GM23338 (cell line): ENCODE results near the gene PKHD1. TPM values are rescaled to one million over a fixed set of nuclear protein-coding genes. Genes with fewer than 3 reads are reported as not detected.

Source experiments
- ATAC-seq: fragments of 200-7000 bp; cut with Tn5 transposase; 3 replicates; pipeline ENCODE4 v1.9.1; 2020
- DNase-seq: peaks from one replicate; pipeline ENCODE4 v3.0.0-alpha.2; 2015; ENCODE audit warnings: low spot score
- H2AFZ ChIP-seq: fragments of 200-600 bp; sonication (generic); 2 replicates; pipeline ENCODE4 v1.8.0; 2016; ENCODE audit warnings: antibody characterized with exemption, mild to moderate bottlenecking, moderate library complexity
- H3F3A ChIP-seq: fragments of 200-600 bp; sonication (generic); replicated peaks from 2 replicates; pipeline ENCODE4 v1.8.0; 2017; ENCODE audit warnings: antibody characterized with exemption, mixed run types, low read depth
- H3K27ac ChIP-seq: fragments of 200-600 bp; sonication (generic); 2 replicates; pipeline ENCODE4 v1.6.1; 2016; ENCODE audit warnings: low read depth
- H3K27me3 ChIP-seq: fragments of 200-600 bp; sonication (generic); 2 replicates; pipeline ENCODE4 v1.8.0; 2016; ENCODE audit warnings: mild to moderate bottlenecking, mixed run types, moderate library complexity; ENCODE audit not compliant: insufficient read depth
- H3K36me3 ChIP-seq: fragments of 200-600 bp; sonication (generic); 2 replicates; pipeline ENCODE4 v1.8.0; 2016; ENCODE audit warnings: mild to moderate bottlenecking; ENCODE audit not compliant: insufficient read depth
- H3K4me1 ChIP-seq: fragments of 200-600 bp; sonication (generic); 2 replicates; pipeline ENCODE4 v1.8.0; 2016; ENCODE audit warnings: mild to moderate bottlenecking, moderate library complexity; ENCODE audit not compliant: insufficient read depth
- H3K4me2 ChIP-seq: fragments of 200-600 bp; sonication (generic); 2 replicates; pipeline ENCODE4 v1.7.1; 2017; ENCODE audit warnings: mixed run types
- H3K4me3 ChIP-seq: fragments of 200-600 bp; sonication (generic); 2 replicates; pipeline ENCODE4 v1.6.1; 2016; ENCODE audit warnings: mixed run types
- H3K79me2 ChIP-seq: fragments of 200-600 bp; sonication (generic); replicated peaks from 2 replicates; pipeline ENCODE4 v1.8.0; 2017; ENCODE audit warnings: mild to moderate bottlenecking; ENCODE audit not compliant: insufficient read depth
- H3K9me2 ChIP-seq: fragments of 200-600 bp; sonication (generic); 2 replicates; pipeline ENCODE4 v1.8.0; 2017; ENCODE audit not compliant: insufficient read depth
- H4K20me1 ChIP-seq: fragments of 200-600 bp; sonication (generic); replicated peaks from 2 replicates; pipeline ENCODE4 v1.8.0; 2017; ENCODE audit warnings: mild to moderate bottlenecking; ENCODE audit not compliant: insufficient read depth
- H3K27ac Mint-ChIP-seq: 2 replicates; pipeline ENCODE4 v1.8.0; 2020; ENCODE audit warnings: inconsistent platforms, mild to moderate bottlenecking, moderate library complexity, mixed read lengths
- H3K27me3 Mint-ChIP-seq: 3 replicates; pipeline ENCODE4 v1.8.0; 2022; ENCODE audit warnings: low read depth, mild to moderate bottlenecking, moderate library complexity, mixed read lengths, inconsistent platforms; ENCODE audit not compliant: insufficient read depth, poor library complexity
- H3K36me3 Mint-ChIP-seq: 3 replicates; pipeline ENCODE4 v1.8.0; 2021; ENCODE audit warnings: low read depth, mild to moderate bottlenecking, inconsistent platforms, moderate library complexity, mixed read lengths
- H3K4me1 Mint-ChIP-seq: 3 replicates; pipeline ENCODE4 v1.8.0; 2020; ENCODE audit warnings: mild to moderate bottlenecking, inconsistent platforms, mixed read lengths
- H3K4me3 Mint-ChIP-seq: 3 replicates; pipeline ENCODE4 v1.8.0; 2021; ENCODE audit warnings: moderate library complexity, mild to moderate bottlenecking, inconsistent platforms, mixed read lengths
- H3K9me3 Mint-ChIP-seq: 3 replicates; pipeline ENCODE4 v1.8.0; 2020; ENCODE audit warnings: moderate library complexity, mild to moderate bottlenecking, inconsistent platforms, mixed read lengths
- CREB1 ChIP-seq: fragments of 250-450 bp; sonication (Bioruptor Pico); IDR thresholded peaks from 2 replicates; pipeline ENCODE4 v1.5.0; 2020; ENCODE audit warnings: low read depth, mild to moderate bottlenecking, moderate library complexity
- EZH2 ChIP-seq: fragments of 200-600 bp; sonication (generic); IDR thresholded peaks from one replicate; pipeline ENCODE4 v1.8.0; 2017; ENCODE audit warnings: antibody characterized with exemption, mild to moderate bottlenecking, low read depth; ENCODE audit not compliant: unreplicated experiment
- EZH2phosphoT487 ChIP-seq: fragments of 200-600 bp; sonication (generic); IDR thresholded peaks from one replicate; pipeline ENCODE4 v1.8.1; 2018; ENCODE audit warnings: antibody characterized with exemption; ENCODE audit not compliant: unreplicated experiment
- JUNB ChIP-seq: IDR thresholded peaks from one replicate; pipeline ENCODE4 v1.6.1; 2016; ENCODE audit warnings: antibody characterized with exemption; ENCODE audit not compliant: unreplicated experiment
- NANOG ChIP-seq: IDR thresholded peaks from 2 replicates; pipeline ENCODE4 v1.6.1; 2016; ENCODE audit warnings: antibody characterized with exemption, borderline replicate concordance
- POLR2AphosphoS5 ChIP-seq: IDR thresholded peaks from 2 replicates; pipeline ENCODE4 v1.6.1; 2016; ENCODE audit warnings: antibody characterized with exemption, low read depth
- STAT1 ChIP-seq: IDR thresholded peaks from one replicate; pipeline ENCODE4 v1.6.1; 2016; ENCODE audit warnings: antibody characterized with exemption; ENCODE audit not compliant: unreplicated experiment
- ZNF114 ChIP-seq: fragments of 250-450 bp; sonication (Bioruptor Pico); IDR thresholded peaks from 2 replicates; pipeline ENCODE4 v1.5.0; 2020; ENCODE audit warnings: mild to moderate bottlenecking, moderate library complexity
- ZNF331 ChIP-seq: fragments of 250-450 bp; sonication (Bioruptor Pico); IDR thresholded peaks from 2 replicates; pipeline ENCODE4 v1.5.0; 2020; ENCODE audit warnings: low read depth, mild to moderate bottlenecking, moderate library complexity
- polyA plus RNA-seq: library from polyadenylated mRNA; unstranded; fragments of >200 nt; fragmentation: Nextera tagmentation; extraction: Ambion mirVana; gene quantifications from 2 replicates; pipeline ENCODE4 v1.2.1, GENCODE V29; 2016
- total RNA-seq: library from RNA; depleted of rRNA; stranded (reverse); fragments of >200 nt; shearing (Covaris generic); gene quantifications from 2 replicates; pipeline ENCODE4 v1.2.3, GENCODE V29; 2014
- TF ChIP-seq, protein P1 (sequence below), 2 experiments: fragments of 200-600 bp in 1 of 2; sonication (generic) in 1 of 2; conservative IDR thresholded peaks; 2 replicates each; pipeline versions ENCODE4 v1.5.1 to v1.6.1; 2016 to 2017; ENCODE audit warnings: antibody characterized with exemption in 2 of 2, low read depth in 2 of 2, mild to moderate bottlenecking in 2 of 2, moderate library complexity in 1 of 2
- TF ChIP-seq, protein P2 (sequence below): IDR thresholded peaks from 2 replicates; pipeline ENCODE4 v1.6.1; 2016; ENCODE audit warnings: antibody characterized with exemption

Gene PKHD1
- total and polyA plus RNA-seq, 2 experiments from 2014 or later, result 0.03 to 0.07 TPM

DNA sequence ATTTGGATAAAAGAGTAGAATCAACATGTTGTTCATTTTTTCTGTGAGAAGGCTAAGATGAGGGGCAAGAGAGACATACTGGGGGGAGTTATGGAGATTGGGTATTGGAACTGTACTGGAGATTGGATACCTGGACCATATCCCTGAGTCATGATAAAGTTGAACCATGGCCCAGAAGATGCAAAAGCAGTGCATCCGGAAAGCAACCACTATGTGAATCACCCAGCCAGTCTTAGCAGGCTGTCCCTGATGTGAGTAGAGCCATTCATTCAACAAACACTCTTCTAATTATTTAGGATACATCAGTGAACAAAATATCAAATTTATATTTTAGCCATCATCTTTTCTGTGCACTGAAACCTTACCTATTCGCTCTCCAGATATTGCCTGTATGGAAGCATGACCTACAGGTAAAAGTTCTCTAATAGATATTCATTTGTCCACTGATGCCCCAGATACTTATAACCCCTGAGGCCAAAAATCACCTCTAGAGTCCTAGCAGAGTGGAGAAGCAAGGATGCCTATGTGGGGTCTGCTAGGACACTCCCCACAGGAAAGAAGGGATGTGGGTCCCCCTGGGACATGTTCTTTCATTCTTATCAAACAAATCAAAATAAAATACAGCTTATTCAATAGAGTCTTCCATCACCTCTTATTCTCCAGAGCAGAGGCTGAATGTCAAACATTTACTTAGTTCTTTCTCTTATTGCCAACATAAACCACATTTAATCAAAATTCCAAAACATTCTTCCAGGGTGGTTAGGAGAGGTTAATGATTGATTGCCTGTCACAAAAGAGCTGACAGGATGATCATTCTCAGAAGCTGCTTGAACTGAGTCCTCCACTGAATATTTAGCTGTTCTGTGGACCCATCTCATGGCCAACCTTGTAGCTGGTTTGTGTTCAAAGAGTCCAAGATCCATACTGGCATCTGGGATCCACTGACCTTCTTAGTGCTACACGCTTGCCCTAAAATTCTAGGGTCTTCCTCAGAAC, 37.0 kb upstream of the PKHD1 start:
- Histone ChIP-seq H3K4me2 (no peak overlapping the region), H3K4me1 (no peaks in the 10 kb centered on the region), H3F3A (no peaks in the 10 kb centered on the region), H3K4me3 (no peak overlapping the region), H3K36me3 (no peaks in the 10 kb centered on the region), H2AFZ (no peak overlapping the region), H3K27ac (no peak overlapping the region), H3K9me2 (0 out of 2 replicates have a peak, but pooled peaks cover 6% of the 10 kb centered on the region), H4K20me1 (no peaks in the 10 kb centered on the region), H3K79me2 (no peaks in the 10 kb centered on the region), H3K27me3 (no peaks in the 10 kb centered on the region)
- DNase-seq (no peak), ATAC-seq (no peak)
- H3K27me3 Mint-ChIP-seq, result peaks cover 2% of the 10 kb centered on the region
- peaks cover 17% of the 10 kb centered on the region; the same call in 2 of the 3 replicates for H3K9me3 Mint-ChIP-seq
- no peak overlapping the region for H3K4me3 Mint-ChIP-seq
- H3K4me1 Mint-ChIP-seq, result no peaks in the 10 kb centered on the region
- peaks cover 3% of the 10 kb centered on the region; the same call in 1 of the 3 replicates for H3K36me3 Mint-ChIP-seq
- H3K27ac Mint-ChIP-seq, result no peak overlapping the region
- no peak for TF ChIP-seq EZH2

DNA sequence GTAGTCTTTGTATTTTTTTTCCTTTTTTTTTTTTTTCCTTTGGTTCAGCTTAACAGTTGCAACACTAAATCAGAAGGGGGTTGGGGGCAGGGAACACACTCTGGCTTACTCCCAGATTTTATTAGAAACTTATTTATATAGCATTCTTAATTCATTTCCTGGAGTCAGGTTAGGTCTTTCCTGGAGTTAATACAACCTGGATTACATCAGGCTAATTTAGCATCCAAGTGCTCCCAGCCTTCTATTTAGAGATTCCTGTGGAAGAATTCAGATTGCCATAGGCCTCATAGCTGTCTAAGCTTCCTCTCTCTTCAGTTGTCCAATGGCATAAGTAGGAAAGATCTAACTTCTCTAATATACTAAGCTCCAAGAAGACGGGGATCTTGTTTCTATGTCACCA, 35.8 kb upstream of the PKHD1 start:
- Histone ChIP-seq H2AFZ (no peak overlapping the region), H3K4me1 (no peaks in the 10 kb centered on the region), H3K9me2 (0 out of 2 replicates have a peak, but pooled peaks cover 6% of the 10 kb centered on the region), H3K4me3 (no peak overlapping the region), H3K36me3 (no peaks in the 10 kb centered on the region; the same call in 1 of the 2 replicates), H3K27me3 (no peaks in the 10 kb centered on the region), H3K27ac (no peak overlapping the region), H3K79me2 (no peaks in the 10 kb centered on the region), H4K20me1 (no peaks in the 10 kb centered on the region), H3K4me2 (no peak overlapping the region), H3F3A (no peaks in the 10 kb centered on the region)
- H3K4me1 Mint-ChIP-seq, result no peaks in the 10 kb centered on the region
- no peak overlapping the region for H3K4me3 Mint-ChIP-seq
- H3K9me3 Mint-ChIP-seq, result peaks cover 23% of the 10 kb centered on the region; the same call in 2 of the 3 replicates
- peaks cover 3% of the 10 kb centered on the region; the same call in 1 of the 3 replicates for H3K36me3 Mint-ChIP-seq
- H3K27ac Mint-ChIP-seq, result no peak overlapping the region
- DNase-seq, result no peak
- no peak for ATAC-seq
- H3K27me3 Mint-ChIP-seq, result peaks cover 2% of the 10 kb centered on the region
- TF ChIP-seq CREB1, result no peak
- TF ChIP-seq ZNF331 (CRISPR knock-in tag), result no peak
- TF ChIP-seq, protein P1, sequence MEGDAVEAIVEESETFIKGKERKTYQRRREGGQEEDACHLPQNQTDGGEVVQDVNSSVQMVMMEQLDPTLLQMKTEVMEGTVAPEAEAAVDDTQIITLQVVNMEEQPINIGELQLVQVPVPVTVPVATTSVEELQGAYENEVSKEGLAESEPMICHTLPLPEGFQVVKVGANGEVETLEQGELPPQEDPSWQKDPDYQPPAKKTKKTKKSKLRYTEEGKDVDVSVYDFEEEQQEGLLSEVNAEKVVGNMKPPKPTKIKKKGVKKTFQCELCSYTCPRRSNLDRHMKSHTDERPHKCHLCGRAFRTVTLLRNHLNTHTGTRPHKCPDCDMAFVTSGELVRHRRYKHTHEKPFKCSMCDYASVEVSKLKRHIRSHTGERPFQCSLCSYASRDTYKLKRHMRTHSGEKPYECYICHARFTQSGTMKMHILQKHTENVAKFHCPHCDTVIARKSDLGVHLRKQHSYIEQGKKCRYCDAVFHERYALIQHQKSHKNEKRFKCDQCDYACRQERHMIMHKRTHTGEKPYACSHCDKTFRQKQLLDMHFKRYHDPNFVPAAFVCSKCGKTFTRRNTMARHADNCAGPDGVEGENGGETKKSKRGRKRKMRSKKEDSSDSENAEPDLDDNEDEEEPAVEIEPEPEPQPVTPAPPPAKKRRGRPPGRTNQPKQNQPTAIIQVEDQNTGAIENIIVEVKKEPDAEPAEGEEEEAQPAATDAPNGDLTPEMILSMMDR (conservative IDR thresholded peaks at IDR 0.05; ENCODE audit: low read depth in 2 of 2), result no peak
- no peak for TF ChIP-seq ZNF114
- no peak for TF ChIP-seq EZH2phosphoT487

DNA sequence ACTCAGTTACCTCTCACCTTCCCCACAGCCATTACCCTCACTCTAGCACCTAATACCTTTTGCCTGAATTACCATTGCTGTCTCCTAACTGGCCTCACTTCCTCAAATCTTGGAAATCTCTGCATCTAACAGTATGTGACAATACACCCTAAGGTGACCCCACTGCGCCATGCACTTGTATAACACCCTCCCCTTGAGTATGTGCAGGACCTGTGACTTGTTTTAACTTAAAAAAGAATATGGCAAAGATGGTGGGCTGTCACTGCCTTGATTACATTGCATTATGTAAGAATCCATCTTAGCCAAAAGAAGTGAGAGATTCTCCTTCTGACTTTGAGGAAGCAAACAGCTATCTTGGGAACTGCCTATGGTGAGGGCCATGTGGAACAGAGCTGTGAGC, 29.9 kb upstream of the PKHD1 start:
- no peak for ATAC-seq
- Histone ChIP-seq H2AFZ (no peak overlapping the region), H3K4me3 (no peak overlapping the region), H3K4me1 (no peaks in the 10 kb centered on the region), H3K79me2 (no peaks in the 10 kb centered on the region), H3K9me2 (0 out of 2 replicates have a peak, but pooled peaks cover 5% of the 10 kb centered on the region), H3K4me2 (no peak overlapping the region), H3K27me3 (no peaks in the 10 kb centered on the region), H3F3A (no peaks in the 10 kb centered on the region), H3K36me3 (no peaks in the 10 kb centered on the region; the same call in 1 of the 2 replicates), H3K27ac (no peak overlapping the region), H4K20me1 (no peaks in the 10 kb centered on the region)
- Mint-ChIP-seq H3K27me3 (no peaks in the 10 kb centered on the region), H3K4me1 (no peaks in the 10 kb centered on the region; the same call in 2 of the 3 replicates), H3K4me3 (no peak overlapping the region), H3K27ac (no peak overlapping the region), H3K9me3 (peaks cover 19% of the 10 kb centered on the region; the same call in 2 of the 3 replicates), H3K36me3 (peaks cover 4% of the 10 kb centered on the region; the same call in 2 of the 3 replicates)
- DNase-seq, result no peak
- TF ChIP-seq EZH2phosphoT487, result no peak
- TF ChIP-seq STAT1, result no peak
- no peak for TF ChIP-seq POLR2AphosphoS5
- TF ChIP-seq ZNF331 (CRISPR knock-in tag), result no peak
- TF ChIP-seq EZH2, result no peak
- TF ChIP-seq ZNF114, result no peak
- no peak for TF ChIP-seq JUNB
- TF ChIP-seq CREB1, result no peak
- no peak for TF ChIP-seq NANOG
- TF ChIP-seq, protein P2, sequence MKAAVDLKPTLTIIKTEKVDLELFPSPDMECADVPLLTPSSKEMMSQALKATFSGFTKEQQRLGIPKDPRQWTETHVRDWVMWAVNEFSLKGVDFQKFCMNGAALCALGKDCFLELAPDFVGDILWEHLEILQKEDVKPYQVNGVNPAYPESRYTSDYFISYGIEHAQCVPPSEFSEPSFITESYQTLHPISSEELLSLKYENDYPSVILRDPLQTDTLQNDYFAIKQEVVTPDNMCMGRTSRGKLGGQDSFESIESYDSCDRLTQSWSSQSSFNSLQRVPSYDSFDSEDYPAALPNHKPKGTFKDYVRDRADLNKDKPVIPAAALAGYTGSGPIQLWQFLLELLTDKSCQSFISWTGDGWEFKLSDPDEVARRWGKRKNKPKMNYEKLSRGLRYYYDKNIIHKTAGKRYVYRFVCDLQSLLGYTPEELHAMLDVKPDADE, result no peak
